NK-92 (cell line): ENCODE data around the gene NTM.
"Not testable (repeated sequence)": the region's sequence is repeated elsewhere in the genome, so short reads cannot be mapped to it uniquely, and the experiment has no call there.

Source experiments
- DNase-seq: peaks from one replicate; lab custom pipeline; 2025; ENCODE audit not compliant: unreplicated experiment; lab: John Stamatoyannopoulos, UW

The NTM gene

DNA sequence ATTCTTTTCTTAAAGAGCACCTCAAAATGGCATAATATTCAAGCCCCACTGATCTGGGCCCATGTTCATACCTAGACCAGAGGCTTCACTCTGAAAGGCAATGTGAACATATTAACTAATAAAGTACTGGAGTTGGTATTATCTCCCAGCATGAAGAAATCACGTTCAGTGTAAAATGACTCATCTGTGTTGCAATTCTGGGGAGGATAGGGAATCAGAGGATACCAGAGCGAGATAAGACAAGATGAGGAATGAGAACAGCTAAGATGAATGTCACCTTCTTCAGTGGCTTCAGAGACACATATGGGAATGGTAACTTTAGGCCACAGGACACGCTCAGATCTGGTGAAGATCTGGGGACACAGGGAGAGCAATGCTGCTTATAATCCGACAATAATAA, 121.1 kb downstream of the NTM start:
- DNase-seq = no peak

GRCh38 chr11:131495423-131495822, 125.0 kb downstream of the NTM start:
- DNase-seq = no peak

GRCh38 chr11:131497686-131498085, 127.3 kb downstream of the NTM start:
- DNase-seq = not testable (repeated sequence)

DNA sequence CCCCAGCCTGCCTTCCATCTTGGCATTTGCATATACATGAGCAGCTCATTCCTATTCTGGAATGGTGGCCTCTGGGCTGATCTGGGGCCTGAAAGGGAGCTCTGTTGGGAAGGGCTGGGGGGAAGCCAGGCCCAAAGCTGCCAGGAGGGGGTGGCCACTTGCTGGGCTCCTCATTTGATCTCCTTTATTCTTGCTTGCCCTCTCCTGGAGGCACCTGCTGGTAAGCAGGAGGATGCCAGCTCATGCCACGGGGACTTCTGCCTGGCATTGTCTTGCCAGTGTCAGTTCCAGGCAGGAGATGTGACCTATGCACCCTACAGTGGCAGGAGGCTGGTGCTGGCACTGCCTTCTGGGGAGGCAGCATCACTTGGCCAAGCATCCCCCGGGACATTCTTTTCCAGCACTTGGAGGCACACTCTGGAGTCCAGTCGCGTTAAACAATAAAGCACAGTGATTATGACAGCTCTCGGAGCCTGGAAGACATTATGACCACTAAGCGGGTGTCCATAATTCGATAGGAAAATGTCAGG, 128.3 kb downstream of the NTM start:
- DNase-seq = no peak

- no peak for DNase-seq
These were observed 128.8 kb downstream of the NTM start for GRCh38 chr11:131499199-131499598.

- no peak for DNase-seq
These were observed 132.6 kb downstream of the NTM start for GRCh38 chr11:131503017-131503416.

- DNase-seq = no peak
These were observed 134.0 kb downstream of the NTM start for GRCh38 chr11:131504199-131504949.

GRCh38 chr11:131506348-131506747, 135.9 kb downstream of the NTM start:
- DNase-seq = no peak

DNA sequence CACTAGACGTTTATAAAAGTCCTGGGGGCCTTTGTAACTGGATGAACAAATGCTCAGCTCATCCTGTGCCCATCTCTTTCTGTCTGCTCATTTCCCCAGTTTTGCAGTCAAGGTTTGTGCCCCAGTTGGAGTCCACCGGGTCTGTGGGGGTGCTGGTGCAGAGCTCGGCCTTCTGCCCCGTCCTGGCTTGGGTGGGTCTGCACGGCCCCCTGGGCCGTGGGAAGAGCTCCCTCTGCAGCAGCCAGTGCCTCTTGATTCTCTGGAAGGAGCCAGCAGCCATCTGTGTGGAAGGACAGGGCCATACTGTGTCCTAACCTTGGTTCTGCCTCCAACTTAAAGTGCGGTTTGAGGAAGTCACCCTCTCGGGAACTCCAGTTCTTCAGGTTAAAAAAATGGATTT, 140.2 kb downstream of the NTM start:
- no peak for DNase-seq

- DNase-seq = no peak
These were observed 141.4 kb downstream of the NTM start for GRCh38 chr11:131511794-131512193.

DNA sequence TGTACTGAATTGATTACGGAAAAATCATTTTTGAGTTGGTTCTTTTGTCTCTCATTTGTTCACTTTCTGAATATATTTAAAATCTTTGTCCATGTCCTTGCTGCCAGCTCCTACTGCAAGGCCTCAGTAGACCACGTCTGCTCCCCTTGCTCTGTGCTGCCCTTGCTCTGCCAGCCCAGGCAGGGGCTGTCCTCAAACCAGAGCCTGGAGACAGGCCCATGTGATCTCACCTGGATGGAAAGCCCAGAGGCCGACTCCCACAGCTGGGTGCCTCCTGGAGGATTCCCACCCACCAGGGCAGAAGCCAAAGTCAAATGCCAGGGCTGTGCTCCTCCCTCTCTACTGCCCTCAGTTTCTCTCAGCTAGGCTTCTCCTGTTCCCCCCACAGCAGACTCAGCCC, 141.8 kb downstream of the NTM start:
- DNase-seq = no peak

DNA sequence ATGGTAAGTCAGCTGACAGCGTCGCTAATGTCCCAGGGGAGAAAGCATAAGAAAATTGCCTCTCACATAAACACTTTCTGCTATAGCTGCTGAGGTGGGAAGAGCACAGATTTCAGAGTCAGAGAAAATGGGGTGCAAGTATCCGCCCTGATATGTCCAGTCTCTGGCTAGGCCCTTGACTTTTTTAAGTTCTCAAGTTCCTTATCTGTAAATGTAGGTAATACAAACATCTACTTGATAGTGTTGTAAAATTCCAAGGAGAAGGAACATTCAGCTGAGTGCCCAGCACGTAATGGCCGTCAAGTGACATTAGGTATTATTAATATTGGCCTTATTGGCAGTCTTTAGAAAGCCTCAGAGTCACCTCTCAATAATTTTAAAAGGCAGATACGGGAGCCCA, 143.6 kb downstream of the NTM start:
- no peak for DNase-seq

- DNase-seq = no peak
These were observed 148.0 kb downstream of the NTM start for GRCh38 chr11:131518305-131518838.

DNA sequence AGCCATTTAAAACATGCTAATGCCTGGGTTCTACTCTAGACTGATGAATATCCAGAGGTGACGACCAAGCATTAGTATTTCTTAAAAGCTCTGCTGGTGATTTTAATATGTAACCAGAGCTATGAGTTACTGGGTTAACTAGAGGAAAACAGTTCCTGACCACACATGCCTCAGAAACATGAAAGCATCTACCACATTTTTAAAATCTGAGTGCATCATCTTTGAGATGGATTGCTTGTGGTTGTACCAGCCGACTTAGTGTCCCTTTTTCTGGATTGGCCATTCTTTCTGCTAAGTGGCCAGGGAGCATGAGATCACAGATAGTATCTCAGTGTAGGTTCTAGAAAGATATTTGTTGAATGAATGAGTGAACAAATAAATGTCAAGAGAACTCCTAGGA, 152.4 kb downstream of the NTM start:
- DNase-seq = no peak

DNA sequence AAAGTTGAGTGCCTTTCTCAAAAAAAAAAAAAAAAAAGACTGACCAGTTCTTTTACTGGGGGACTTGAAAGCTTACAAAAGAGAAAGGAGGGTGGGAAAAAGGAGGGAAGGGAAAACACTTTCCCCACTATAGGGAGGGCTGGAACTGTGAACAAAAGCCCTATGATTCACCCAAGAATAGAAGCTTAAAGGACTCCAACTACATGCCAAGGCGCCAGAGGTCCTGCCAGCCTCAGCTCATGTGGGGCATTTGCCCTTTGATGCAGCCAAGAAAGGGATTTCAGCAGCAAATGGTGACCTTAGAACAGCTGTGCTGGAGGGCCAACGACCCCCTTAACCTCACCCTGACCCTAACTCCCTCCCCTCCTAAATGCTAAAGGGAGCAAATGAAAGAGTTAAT, 160.0 kb downstream of the NTM start:
- no peak for DNase-seq

DNA sequence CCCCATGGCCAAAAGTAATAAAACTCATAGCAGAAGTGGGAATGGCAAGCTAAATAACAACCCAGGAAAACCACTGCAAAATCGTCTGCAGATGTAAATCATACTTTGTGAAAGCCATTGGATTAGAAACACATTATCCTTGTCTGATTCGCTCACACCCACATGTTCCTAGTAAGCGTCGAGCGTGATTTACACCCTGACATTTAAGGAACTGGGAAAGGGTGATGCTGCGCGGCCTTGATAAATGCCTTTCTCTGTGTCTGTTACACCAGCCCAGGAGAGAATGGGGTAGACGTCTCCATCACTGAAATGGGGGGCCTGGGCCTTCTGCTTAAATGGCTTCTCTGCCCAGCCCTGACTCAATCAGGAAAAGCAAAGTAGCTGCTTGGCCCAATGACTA, 162.7 kb downstream of the NTM start:
- DNase-seq = no peak

- DNase-seq = no peak
These were observed 163.6 kb downstream of the NTM start for GRCh38 chr11:131533998-131534397.

- no peak for DNase-seq
These were observed 164.2 kb downstream of the NTM start for GRCh38 chr11:131534611-131535010.

- DNase-seq = no peak
These were observed 165.7 kb downstream of the NTM start for GRCh38 chr11:131536159-131536558.

- no peak for DNase-seq
These were observed 166.8 kb downstream of the NTM start for GRCh38 chr11:131537196-131537595.

GRCh38 chr11:131537748-131538147, 167.3 kb downstream of the NTM start:
- DNase-seq = no peak

- DNase-seq = no peak
These were observed 167.9 kb downstream of the NTM start for GRCh38 chr11:131538322-131538721.

DNA sequence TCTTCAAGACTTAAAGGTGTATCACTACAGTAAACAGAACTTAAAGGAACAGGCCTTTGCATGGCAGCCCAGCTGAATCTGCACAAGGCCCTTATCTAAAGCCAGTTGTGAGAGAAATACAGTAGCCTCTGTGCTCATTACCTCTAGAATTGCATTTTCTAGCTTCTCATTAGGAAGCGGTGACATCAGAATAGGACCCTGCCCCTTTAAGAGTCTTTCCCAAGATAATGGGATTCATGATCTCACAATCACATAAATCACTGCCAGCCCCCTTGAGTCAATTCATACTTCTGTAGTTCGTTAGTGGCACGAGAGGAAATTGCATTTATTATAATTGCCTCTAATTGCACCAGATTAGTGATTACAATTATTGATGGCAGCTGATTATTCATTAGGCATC, 170.3 kb downstream of the NTM start:
- DNase-seq = no peak
